K562 (cell line): ENCODE results near the gene KCNJ2. TPM values are rescaled to one million over a fixed set of nuclear protein-coding genes. Genes with fewer than 3 reads are reported as not detected.

ENCODE experiments used
- ATAC-seq: fragments of 200-7000 bp; cut with Tn5 transposase; 3 replicates; pipeline ENCODE4 v1.9.1; 2020; ENCODE audit warnings: moderate library complexity
- BruUV-seq: library from RNA; stranded (reverse); fragments of 400-500 nt; replicated peaks from 2 replicates; lab custom pipeline; 2021; lab: Mats Ljungman, UMichigan
- CTCF ChIA-PET: fragments of 300-600 bp; formaldehyde crosslinking; extraction: SDS; loops from one replicate; lab custom pipeline; 2021; ENCODE audit warnings: low intra/inter-chr PET ratio; lab: Yijun Ruan, JAX
- POLR2A ChIA-PET: fragments of 300-600, 350-650 bp; sonication (Branson Sonifier 250); formaldehyde crosslinking; extraction: SDS; loops from one replicate; lab custom pipeline; 2021; ENCODE audit warnings: antibody characterized with exemption, inconsistent platforms; lab: Yijun Ruan, JAX
- DNase-seq, 4 experiments: peaks; one replicate each; pipeline versions ENCODE4 v3.0.0 to v3.0.0-alpha.2; 2011 to 2018; ENCODE audit warnings: low spot score in 3 of 4, mixed read lengths in 3 of 4; ENCODE audit errors: extremely low read depth in 1 of 4
- FAIRE-seq: peaks from 2 replicates; lab custom pipeline; 2011; peaks lifted over from hg19 to GRCh38; lab: Jason Lieb, UNC
- H2AFZ ChIP-seq: 2 replicates; pipeline ENCODE4 v1.6.0; 2011; ENCODE audit warnings: low read depth, low read length, control low read depth, inconsistent platforms
- H3K27ac ChIP-seq: fragments of 200-600 bp; 3 replicates; pipeline ENCODE4 v1.8.0; 2011; ENCODE audit warnings: low read depth, mild to moderate bottlenecking, control low read depth, inconsistent platforms, low read length, moderate library complexity, mixed read lengths; ENCODE audit errors: extremely low read depth
- H3K27me3 ChIP-seq, 2 experiments: fragments of 300-600 bp in 1 of 2; 2 replicates in 1 of 2; 3 replicates in 1 of 2; pipeline versions ENCODE4 v1.6.0 to v1.8.0; 2011; ENCODE audit warnings: inconsistent platforms in 2 of 2, low read length in 2 of 2, mild to moderate bottlenecking in 1 of 2, mixed read lengths in 1 of 2, moderate library complexity in 1 of 2; ENCODE audit not compliant: control insufficient read depth in 2 of 2, insufficient read depth in 2 of 2
- H3K36me3 ChIP-seq: fragments of 300-600 bp; 3 replicates; pipeline ENCODE4 v1.8.0; 2011; ENCODE audit warnings: mild to moderate bottlenecking, low read length, inconsistent platforms; ENCODE audit not compliant: control insufficient read depth, insufficient read depth
- H3K4me1 ChIP-seq, 2 experiments: fragments of 200-600 bp in 1 of 2; replicated peaks in 1 of 2; 2 replicates in 1 of 2; 3 replicates in 1 of 2; pipeline versions ENCODE4 v1.5.1 to v1.8.0; 2011; ENCODE audit warnings: inconsistent platforms in 2 of 2, low read length in 2 of 2, mild to moderate bottlenecking in 1 of 2, mixed read lengths in 1 of 2, moderate library complexity in 1 of 2; ENCODE audit not compliant: control insufficient read depth in 2 of 2, insufficient read depth in 2 of 2
- H3K4me2 ChIP-seq: 2 replicates; pipeline ENCODE4 v1.6.1; 2011; ENCODE audit warnings: low read length, control low read depth, inconsistent platforms, mixed read lengths; ENCODE audit not compliant: insufficient read depth
- H3K4me3 ChIP-seq: fragments of 200-600 bp; sonication (generic), shearing (Covaris generic); 2 replicates; pipeline ENCODE4 v1.5.1; 2016; ENCODE audit warnings: control low read depth, inconsistent platforms
- H3K79me2 ChIP-seq: fragments of 200-600 bp; 3 replicates; pipeline ENCODE4 v1.8.0; 2011; ENCODE audit warnings: low read length, inconsistent platforms; ENCODE audit not compliant: control insufficient read depth, insufficient read depth
- H3K9ac ChIP-seq, 2 experiments: 2 replicates each; pipeline versions ENCODE4 v1.6.0 to v1.6.1; 2011; ENCODE audit warnings: low read depth in 2 of 2, low read length in 2 of 2, control low read depth in 1 of 2, inconsistent platforms in 1 of 2, mild to moderate bottlenecking in 1 of 2, mixed read lengths in 1 of 2; ENCODE audit not compliant: insufficient read depth in 1 of 2
- H3K9me1 ChIP-seq: one replicate; pipeline ENCODE4 v1.6.0; 2011; ENCODE audit warnings: inconsistent platforms, mild to moderate bottlenecking, low read length, moderate library complexity; ENCODE audit not compliant: control insufficient read depth, insufficient read depth
- H3K9me3 ChIP-seq: replicated peaks from 2 replicates; pipeline ENCODE4 v1.5.1; 2011; ENCODE audit warnings: low read depth, low read length, inconsistent platforms; ENCODE audit not compliant: control insufficient read depth, insufficient read depth
- H4K20me1 ChIP-seq: replicated peaks from 2 replicates; pipeline ENCODE4 v1.6.1; 2011; ENCODE audit warnings: low read length, inconsistent platforms, mixed read lengths; ENCODE audit not compliant: control insufficient read depth, insufficient read depth
- ARID3B ChIP-seq: fragments of 250-450 bp; sonication (Bioruptor Pico); IDR thresholded peaks from 2 replicates; pipeline ENCODE4 v1.4.0; 2020; ENCODE audit warnings: borderline replicate concordance
- ATF6 ChIP-seq: sonication (generic); formaldehyde crosslinking; IDR thresholded peaks from 2 replicates; pipeline ENCODE4 v1.4.0; 2020; ENCODE audit warnings: mild to moderate bottlenecking, missing genetic modification reagents
- CREB1 ChIP-seq, 2 experiments: sonication (generic) in 1 of 2; formaldehyde crosslinking in 1 of 2; IDR thresholded peaks; 2 replicates each; pipeline versions ENCODE4 v1.6.1 to v1.8.0; 2012 to 2022; ENCODE audit warnings: inconsistent platforms in 1 of 2, mild to moderate bottlenecking in 1 of 2, missing genetic modification reagents in 1 of 2, moderate library complexity in 1 of 2
- PHF21A ChIP-seq: fragments of 450-650 bp; IDR thresholded peaks from 2 replicates; pipeline ENCODE4 v1.6.1; 2017; ENCODE audit warnings: low read depth, borderline replicate concordance
- PRDM10 ChIP-seq: fragments of 450-650 bp; IDR thresholded peaks from 2 replicates; pipeline ENCODE4 v1.6.1; 2018; ENCODE audit not compliant: partially characterized antibody
- RHOXF2B ChIP-seq: fragments of 250-450 bp; sonication (Bioruptor Pico); conservative IDR thresholded peaks from 2 replicates; pipeline ENCODE4 v1.5.1; 2021
- THRB ChIP-seq: fragments of 450-650 bp; formaldehyde crosslinking; conservative IDR thresholded peaks from 2 replicates; pipeline ENCODE4 v1.4.0; 2022; ENCODE audit warnings: mild to moderate bottlenecking, missing genetic modification characterization
- XRCC5 ChIP-seq: fragments of 200-400 bp; formaldehyde crosslinking; IDR thresholded peaks from 2 replicates; pipeline ENCODE4 v1.6.1; 2017; ENCODE audit warnings: low read depth, mild to moderate bottlenecking, low read length
- ZBTB33 ChIP-seq: sonication (generic); formaldehyde crosslinking; IDR thresholded peaks from 2 replicates; pipeline ENCODE4 v1.8.1; 2023; ENCODE audit warnings: mild to moderate bottlenecking, missing genetic modification reagents
- ZNF311 ChIP-seq: fragments of 250-450 bp; sonication (Bioruptor Pico); IDR thresholded peaks from 2 replicates; pipeline ENCODE4 v1.4.0; 2020; ENCODE audit warnings: mild to moderate bottlenecking, moderate library complexity
- WGBS: fragments of 100-300 bp; shearing (Covaris generic); methylation state at CpG from one replicate; pipeline ENCODE4 v1.1.6; 2016; ENCODE audit warnings: low coverage, mixed read lengths; ENCODE audit not compliant: insufficient coverage; ENCODE audit errors: missing lambda C conversion rate; 5-methylcytosine and 5-hydroxymethylcytosine counted together
- in situ Hi-C: fragments of 300-500 bp; cut with MboI; formaldehyde crosslinking; loops from 4 replicates; pipeline ENCODE4 v1.15.0; 2018; ENCODE audit warnings: inconsistent platforms, mixed read lengths
- intact Hi-C: fragments of 100-400 bp; cut with micrococcal nuclease; formaldehyde crosslinking; loops from 2 replicates; pipeline ENCODE4 v1.14.2; 2022
- polyA plus RNA-seq, 8 experiments: library from polyadenylated mRNA; depleted of rRNA in 4 of 8; stranded (reverse) in 5 of 8; unstranded in 3 of 8; fragments of >200 nt; fragmentation: Nextera tagmentation in 2 of 8; fragmentation: Illumina TruSeq in 1 of 8; extraction: Ambion mirVana in 2 of 8; extraction: Trizol in 1 of 8; gene quantifications; 2 replicates each; pipeline versions ENCODE4 v1.2.1 to v1.2.3, GENCODE V29; 2011 to 2014; ENCODE audit warnings: inconsistent platforms in 1 of 8, missing spikeins in 1 of 8
- total RNA-seq, 7 experiments: library from RNA; depleted of rRNA in 6 of 7; stranded (reverse); fragments of >200 nt in 6 of 7; fragmentation: Illumina TruSeq in 2 of 7; extraction: Trizol in 2 of 7; gene quantifications; 2 replicates each; pipeline versions ENCODE4 v1.2.1 to v1.2.3, GENCODE V29; 2011 to 2021; ENCODE audit warnings: low replicate concordance in 1 of 7

Gene KCNJ2
- total and polyA plus RNA-seq, 9 of the 15 experiments (the other 6 are each of a cell fraction or from before 2014, with no cell fraction given), result not detected

GRCh38 chr17:70128727-70129238 lies 40.5 kb upstream of the KCNJ2 start:
- Histone ChIP-seq H3K27ac (peak overlapping the region; percentile 93), H3K4me1 (peaks cover 0 to 2% of the 10 kb centered on the region in 2 experiments; a peak in 2 of 5 replicates), H3K4me3 (peak overlapping the region; percentile 55), H3K9ac (peak overlapping the region; percentile 78 to 90; a peak in 3 of 4 replicates), H3K4me2 (peak overlapping the region; percentile 81), H3K36me3 (peaks cover 26% of the 10 kb centered on the region; the same call in 2 of the 3 replicates), H2AFZ (peak overlapping the region; percentile 56), H3K9me3 (no peaks in the 10 kb centered on the region), H4K20me1 (0 out of 2 replicates have a peak, but pooled peaks cover 4% of the 10 kb centered on the region), H3K79me2 (peaks cover 46% of the 10 kb centered on the region), H3K27me3 (no peaks in the 10 kb centered on the region), H3K9me1 (no peaks in the 10 kb centered on the region)
- WGBS, result 4% methylated on average over 23 of the region's 23 CpGs
- POLR2A ChIA-PET, result interaction anchor here (1.3 kb wide), 1 partner anchor 10 kb away, joined by 3 read pairs; no protein-coding TSS in a partner anchor
- intact Hi-C loops (no loop called here), in situ Hi-C loops (no loop called here)
- peak; percentile 56 to 94 (median 64) for DNase-seq
- peak; percentile 90 for ATAC-seq
- no TSS peak for BruUV-seq
- CTCF ChIA-PET, result no interaction called here
- FAIRE-seq, result peak; percentile 97
- TF ChIP-seq CREB1 (IDR thresholded peaks at IDR 0.05), result peak; percentile 97
- TF ChIP-seq CREB1 (CRISPR knock-in tag; IDR thresholded peaks at IDR 0.05), result peak; percentile 96
- TF ChIP-seq THRB (CRISPR knock-in tag), result no peak
- TF ChIP-seq XRCC5, result no peak
- no peak for TF ChIP-seq ARID3B
- TF ChIP-seq ATF6 (CRISPR knock-in tag), result no peak
- TF ChIP-seq RHOXF2B (CRISPR knock-in tag), result no peak
- no peak for TF ChIP-seq PRDM10
- TF ChIP-seq ZNF311 (CRISPR knock-in tag), result no peak
- no peak for TF ChIP-seq PHF21A
- TF ChIP-seq ZBTB33 (CRISPR knock-in tag), result no peak
